GM15510 (cell line): ENCODE measurements around the gene PUM1.

Experiments
- POLR2A ChIP-seq: IDR thresholded peaks from 3 replicates; pipeline ENCODE4 v1.6.1; 2011; ENCODE audit warnings: borderline replicate concordance; ENCODE audit not compliant: insufficient read length; ENCODE audit errors: extremely low read depth

Gene PUM1

DNA sequence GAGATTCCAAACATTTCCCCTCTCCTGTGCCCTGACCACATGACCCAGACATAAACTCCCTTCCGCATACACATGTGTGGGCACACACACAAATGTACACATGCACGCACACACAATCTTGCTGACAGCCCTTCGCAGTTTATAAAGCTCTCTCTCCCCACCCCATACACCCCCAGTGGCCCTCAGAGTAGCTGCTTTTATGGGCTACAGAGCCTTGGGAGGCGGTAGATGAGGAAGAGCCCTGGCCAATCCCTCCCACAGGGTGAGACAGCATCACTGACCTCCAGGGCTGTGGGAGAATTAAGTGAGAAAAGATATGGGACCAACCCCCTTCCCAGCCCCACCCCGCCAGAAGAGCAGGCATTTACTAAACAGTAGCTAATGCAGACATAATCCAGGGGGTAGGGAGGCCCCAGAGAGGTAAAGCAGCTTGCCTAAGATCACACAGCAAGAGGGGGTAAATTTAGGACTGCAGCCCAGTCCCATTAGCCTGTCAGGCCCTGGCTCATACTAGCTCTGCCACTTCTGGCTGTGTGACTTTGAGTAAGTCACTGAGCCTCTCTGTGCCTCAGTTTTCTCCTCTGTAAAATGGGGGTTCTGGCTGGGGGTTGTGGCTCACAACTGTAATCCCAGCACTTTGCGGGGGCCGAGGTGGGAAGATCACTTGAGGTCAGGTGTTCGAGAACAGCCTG, 162.0 kb downstream of the PUM1 start:
- no peak for TF ChIP-seq POLR2A

DNA sequence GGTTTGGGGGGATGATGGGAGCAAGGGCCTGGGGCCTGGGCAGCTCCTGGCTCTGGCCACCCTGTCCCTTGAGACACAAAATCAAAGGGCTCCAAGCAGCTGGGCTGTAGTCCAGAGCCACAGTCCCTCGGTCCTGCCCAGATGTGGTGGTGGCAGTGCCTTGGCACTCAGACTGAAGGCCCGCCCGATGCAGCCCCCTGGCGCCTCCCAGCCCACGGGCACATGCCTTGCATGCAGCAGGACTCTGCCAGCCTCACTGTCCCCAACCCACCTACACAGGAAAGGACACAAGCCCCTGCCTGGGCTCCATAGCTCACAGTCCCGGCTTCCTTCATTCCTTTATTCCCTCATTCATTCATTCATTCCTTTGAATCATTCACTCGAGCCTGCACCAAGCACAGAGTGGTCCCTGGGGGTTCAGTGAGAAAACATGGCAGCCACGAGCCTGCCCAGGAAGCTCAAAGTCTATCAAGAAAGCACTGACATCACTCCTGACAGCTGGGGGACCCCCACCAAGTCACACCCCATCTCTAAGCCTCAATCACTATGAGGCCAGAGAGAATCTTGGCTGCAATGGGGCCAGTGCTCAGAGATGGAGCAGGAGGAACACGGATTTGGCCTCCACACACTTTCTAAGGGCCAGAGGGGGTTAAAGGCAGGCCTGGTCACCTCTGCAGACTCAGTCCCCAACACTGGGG, 162.8 kb downstream of the PUM1 start:
- no peak for TF ChIP-seq POLR2A

DNA sequence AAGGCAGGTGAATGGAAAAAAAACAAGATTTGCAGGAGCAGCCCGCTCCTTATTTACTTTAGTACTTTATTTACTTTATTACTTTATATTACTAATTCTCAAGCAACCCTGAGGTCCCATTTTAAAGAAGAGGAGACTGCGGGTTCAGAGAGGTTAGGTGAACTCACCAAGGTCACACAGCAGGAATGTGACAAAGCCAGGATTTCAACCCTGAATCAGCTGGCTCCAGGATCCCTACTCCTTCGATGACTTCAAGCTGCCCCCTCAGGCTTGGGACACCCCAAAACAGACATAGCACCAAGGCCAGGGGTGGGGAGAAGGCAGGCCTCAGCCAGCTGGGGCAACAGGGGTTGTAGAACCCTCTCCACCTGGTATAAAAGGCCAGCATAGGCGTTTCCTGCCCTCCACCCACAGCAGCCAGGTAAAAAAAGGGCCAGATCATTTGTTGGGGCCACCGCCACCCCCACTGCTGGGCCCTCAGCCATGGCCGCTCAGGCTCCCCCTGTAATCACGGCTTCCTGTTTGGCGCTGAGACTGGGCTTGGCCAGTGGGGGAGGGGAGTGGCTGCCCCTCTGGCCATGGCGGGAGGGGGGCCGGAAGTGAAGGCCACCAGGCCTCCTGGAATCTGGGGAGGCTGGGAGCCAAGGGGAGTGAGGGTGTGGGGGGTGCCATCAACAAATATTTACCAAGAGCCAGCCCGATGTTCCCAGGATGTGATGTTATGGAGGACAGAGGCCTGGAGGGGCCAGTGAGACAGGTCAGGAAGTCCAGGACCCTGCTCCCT, 163.5 kb downstream of the PUM1 start:
- no peak for TF ChIP-seq POLR2A

DNA sequence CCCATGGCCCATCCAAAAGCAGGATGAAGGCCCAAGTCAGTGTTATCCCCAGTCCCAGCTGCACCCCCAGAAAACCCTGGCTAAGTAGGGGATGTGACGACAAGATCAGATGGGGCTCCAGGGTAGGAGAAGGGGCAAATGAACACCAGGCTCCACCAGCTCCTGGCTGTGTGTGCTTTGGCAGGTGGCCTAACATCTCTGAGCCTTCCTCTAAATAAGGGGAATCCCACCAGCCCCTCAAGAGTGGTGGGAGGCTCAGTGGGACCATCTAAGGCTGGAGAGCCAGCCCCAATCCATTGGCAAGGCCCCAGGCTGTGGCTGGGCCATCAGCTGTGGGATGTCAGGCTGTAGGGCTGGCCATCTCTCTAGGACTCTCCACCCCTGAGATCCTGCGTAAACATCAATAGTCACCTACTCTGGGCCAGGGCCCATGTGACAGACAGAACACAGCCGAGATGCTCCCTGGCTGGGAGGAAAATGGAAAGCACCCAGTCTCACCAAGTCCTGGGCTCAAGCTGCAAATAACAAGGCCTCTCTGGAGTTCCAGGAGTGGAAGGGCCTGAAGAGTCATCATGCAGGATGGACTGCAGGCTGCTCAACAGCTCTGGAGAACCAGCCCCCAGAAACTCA, 164.5 kb downstream of the PUM1 start:
- no peak for TF ChIP-seq POLR2A

DNA sequence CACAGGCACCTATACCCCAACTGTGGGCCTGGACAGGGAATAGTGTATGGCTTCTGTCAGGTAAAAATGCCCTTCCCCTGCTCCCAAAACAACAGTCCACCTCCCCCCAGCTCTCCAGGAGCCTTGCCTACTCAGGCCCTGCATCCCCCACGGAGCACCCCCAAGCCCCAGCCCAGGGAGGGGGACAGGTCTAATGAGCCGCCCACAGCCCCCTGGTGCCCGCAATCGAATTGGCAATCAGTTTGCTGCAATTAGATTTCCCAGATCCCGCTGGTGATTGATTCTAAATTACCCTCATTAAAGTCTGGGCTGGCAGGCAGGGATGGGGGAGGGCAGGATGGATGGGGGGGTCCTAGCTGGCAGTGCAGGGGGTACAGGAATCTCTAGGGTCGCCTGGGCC, 165.0 kb downstream of the PUM1 start:
- TF ChIP-seq POLR2A, result no peak

DNA sequence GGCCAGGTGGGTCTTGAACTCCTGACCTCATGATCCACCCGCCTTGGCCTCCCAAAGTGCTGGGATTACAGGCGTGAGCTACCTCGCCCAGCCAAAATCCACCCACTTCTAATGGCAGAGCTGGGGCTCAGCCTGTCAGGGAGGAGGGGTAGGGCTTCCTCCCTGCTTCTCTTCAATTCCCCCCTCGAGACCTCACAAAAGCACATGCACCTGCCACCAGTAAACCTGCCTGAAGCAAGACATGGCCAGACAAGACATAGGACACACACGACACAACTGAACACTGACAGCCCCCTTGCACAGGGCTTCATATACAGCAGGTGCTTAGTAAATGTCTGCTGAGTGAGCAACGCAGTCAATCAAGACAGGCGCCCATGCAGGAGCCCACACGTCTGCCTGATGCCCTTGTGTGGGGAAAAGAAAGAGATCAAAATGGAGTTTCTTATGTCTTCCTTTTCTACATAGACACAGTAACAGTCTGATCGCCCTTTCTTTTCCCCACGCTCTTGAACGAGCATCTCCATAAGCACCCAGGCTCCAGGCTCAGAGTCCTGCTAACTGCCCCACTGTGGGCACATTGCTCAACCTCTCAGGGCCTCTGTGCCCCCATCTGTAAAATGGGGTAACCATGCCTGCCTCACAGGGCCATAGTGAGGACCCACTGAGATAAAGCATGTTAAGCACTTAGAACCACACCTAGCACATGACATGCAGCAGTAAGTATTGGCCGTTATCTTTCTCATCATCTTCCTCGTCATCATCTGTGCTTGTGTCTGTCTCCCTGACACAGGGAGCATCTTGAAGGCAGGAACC, 165.7 kb downstream of the PUM1 start:
- TF ChIP-seq POLR2A, result no peak

DNA sequence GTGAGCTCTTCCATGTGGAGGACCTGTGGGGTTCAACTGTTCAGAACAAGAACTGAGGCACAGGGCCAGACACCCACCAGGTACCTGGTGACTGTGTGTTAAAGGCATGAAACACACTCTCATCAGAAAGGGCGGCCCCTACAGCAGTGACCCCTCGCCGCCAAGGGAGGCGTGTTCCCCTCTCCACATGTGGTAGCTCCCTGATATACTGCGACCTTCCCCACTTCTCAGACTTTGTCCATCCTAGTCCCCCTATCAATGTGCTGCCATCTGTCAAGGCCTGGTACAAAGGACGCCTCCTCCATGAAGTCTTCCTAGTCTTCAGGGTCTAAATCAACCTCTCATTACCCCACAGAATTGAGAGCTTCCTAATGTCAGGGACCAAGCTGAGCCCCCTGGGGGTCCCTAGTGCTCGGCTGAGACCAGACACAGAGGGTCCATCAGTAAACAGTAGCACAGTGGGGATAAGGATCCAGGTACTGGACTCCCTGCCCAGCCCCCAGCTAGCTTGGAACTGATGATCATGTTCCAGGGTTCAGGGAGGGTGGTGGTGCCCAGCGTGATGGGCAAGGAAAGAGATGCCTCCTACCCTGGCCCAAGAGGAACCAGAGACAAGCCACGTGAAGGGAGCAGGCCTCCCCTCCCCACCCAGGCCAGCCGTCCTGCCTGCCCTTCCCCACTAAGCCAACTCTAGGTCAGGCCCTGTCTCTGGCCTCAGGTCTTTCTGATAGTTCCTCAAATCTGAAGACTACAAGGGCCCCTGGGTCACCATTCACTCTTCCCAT, 167.3 kb downstream of the PUM1 start:
- no peak for TF ChIP-seq POLR2A

DNA sequence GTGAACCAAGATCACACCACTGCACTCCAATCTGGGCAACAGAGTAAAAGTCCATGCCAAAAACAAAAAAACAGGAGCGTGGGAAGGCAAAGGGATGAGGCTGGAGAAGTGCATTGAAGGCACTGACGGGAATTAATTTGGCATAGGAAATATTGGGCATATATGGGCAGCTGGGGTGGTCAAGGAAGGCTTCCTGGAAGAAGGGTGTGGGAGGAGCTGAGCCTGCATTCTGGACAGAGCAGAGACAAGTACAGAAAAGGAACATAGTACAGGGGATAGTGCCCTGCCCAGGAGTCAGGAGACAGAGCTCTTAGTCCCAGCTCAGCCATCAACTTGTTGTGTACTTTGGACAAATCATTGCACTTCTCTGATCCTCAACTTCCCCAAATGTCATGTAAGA, 168.6 kb downstream of the PUM1 start:
- no peak for TF ChIP-seq POLR2A

DNA sequence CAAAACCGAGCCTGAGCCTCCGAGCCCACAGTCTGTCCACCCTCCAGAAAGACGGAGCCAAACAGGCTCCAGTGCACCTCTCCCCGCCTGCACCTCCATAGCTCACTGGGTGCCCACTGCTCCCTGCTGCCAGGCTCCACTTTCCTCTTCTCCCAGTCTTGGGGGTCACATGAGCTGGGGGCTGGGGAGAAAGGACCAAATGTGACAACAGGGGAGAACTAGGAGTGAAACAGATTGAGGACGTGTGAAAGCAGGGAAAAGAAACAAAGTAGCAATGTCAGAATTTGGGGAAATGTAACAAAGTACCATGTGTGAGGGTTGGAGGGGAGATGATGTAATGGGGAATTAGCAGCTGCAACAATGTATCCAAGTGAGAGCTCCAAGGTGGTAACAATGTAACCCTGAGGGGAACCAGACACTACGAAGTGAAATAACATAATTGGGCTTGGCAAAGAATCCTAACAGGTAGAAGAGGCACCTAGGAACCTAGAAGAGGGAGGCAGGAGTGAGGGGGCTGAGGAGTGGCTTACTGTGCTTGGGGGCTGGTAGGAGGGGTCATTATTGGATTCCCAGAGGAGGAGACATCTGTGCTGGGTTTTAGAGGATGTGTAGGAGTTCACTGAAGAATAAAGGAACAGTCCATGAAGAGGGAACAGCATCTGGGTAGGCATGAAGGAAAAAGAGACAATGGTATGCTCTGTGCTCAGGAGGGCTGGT, 169.4 kb downstream of the PUM1 start:
- TF ChIP-seq POLR2A, result no peak

DNA sequence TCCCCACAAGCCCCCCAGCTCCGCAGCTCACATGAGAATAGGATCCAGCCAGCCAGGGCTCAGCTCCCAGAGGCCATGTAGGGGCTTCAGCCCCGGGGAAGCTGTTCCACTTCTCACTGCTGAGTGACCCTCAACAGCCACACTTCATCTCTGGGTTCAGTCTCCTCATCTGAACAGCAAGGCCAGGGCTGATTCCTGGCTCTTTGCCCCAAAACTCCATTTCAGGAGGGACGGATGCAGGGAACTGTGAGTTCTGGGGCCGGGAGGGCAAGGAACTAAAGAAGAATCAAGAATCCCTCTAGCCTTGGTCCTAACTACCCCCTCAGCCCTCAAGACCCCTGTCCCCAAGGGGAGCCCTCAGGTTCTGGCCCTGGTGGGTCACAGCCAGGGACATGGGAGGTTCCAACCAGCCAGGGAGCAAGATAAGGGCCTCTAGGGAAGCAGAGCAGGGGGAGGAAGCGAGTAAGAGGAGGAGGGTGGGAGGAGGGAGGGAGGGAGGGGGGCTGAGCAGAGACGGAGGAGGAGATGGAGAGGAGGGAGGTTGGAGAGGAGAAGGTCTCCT, 170.1 kb downstream of the PUM1 start:
- no peak for TF ChIP-seq POLR2A

DNA sequence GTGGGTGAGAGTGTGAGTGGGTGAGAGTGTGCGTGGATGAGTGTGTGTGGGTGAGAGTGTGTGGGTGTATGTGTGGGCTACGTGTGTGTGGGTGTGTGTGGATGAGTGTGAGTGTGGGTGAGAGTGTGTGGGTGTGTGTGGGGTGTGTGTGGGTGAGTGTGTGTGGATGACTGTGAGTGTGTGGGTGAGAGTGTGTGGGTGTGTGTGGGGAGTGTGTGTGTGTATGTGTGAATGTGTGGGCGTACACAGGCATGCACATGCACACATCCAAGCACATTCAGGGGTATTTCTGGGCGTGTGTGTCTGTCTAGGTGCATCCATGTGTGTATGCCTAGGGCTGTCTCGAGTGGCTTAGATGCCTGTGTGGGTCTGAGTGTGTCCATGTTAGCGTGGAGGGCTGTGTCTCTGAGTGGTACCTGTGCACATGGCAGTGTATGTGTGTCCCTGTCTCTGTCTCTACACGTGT, 171.0 kb downstream of the PUM1 start:
- no peak for TF ChIP-seq POLR2A

DNA sequence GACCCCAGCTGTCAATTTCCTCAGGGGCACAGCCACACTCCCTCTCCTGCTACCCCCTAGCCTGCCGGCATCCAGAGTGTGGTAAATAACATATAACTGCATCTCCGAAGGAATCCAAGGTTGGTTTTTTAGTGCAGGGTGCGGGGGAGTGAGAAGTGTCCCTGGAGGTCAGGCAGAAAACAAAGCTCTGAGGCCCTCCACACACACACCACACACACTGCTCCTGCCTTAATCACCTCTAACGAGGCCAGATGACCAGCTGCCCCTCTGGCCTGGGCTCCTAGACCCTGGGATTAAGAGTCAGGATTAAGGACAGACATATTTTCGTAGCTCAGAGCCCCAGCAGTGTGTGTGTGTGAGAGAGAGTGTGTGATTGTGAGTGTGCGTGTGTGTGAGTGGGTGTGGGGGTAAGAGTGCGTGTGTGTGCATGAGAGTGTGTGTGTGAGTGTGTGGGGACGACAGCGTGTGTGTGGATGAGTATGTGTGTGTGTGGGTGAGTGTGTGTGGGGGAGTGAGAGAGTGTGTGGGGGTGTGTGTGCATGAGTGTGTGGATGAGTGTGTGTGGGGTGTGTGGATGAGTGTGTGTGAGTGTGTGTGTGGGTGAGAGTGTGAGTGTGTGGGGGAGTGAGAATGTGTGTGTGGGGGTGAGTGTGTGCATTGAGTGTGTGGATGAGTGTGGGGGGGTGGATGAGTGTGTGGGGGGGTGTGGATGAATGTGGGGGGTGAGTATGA, 171.6 kb downstream of the PUM1 start:
- no peak for TF ChIP-seq POLR2A
